HG02970 (cell line): ENCODE measurements around the gene ATG7.

ENCODE experiments used
- ATAC-seq: cut with Tn5 transposase; IDR thresholded peaks from one replicate; pipeline ENCODE4 v1.9.1; 2021; ENCODE audit warnings: mild to moderate bottlenecking, moderate library complexity, moderate number of reproducible peaks; ENCODE audit not compliant: unreplicated experiment, low FRiP score

ATG7 gene

GRCh38 chr3:11574981-11575669 is 302.9 kb downstream of the ATG7 start:
- no peak for ATAC-seq

- no peak for ATAC-seq
Measured at GRCh38 chr3:11575677-11576076, 303.5 kb downstream of the ATG7 start.

- ATAC-seq = no peak
Measured at GRCh38 chr3:11576453-11576852, 304.3 kb downstream of the ATG7 start.

GRCh38 chr3:11578169-11578568 is 306.0 kb downstream of the ATG7 start:
- no peak for ATAC-seq

GRCh38 chr3:11580645-11581044 is 308.4 kb downstream of the ATG7 start:
- no peak for ATAC-seq

- no peak for ATAC-seq
Measured at GRCh38 chr3:11581237-11582190, 309.3 kb downstream of the ATG7 start.

- no peak for ATAC-seq
Measured at GRCh38 chr3:11582191-11582968, 310.2 kb downstream of the ATG7 start.

GRCh38 chr3:11583235-11583634 is 311.0 kb downstream of the ATG7 start:
- no peak for ATAC-seq

- ATAC-seq = no peak
Measured at GRCh38 chr3:11583638-11584046, 311.4 kb downstream of the ATG7 start.

GRCh38 chr3:11584570-11584969 is 312.4 kb downstream of the ATG7 start:
- ATAC-seq = no peak

- no peak for ATAC-seq
Measured at GRCh38 chr3:11587766-11588165, 315.6 kb downstream of the ATG7 start.

GRCh38 chr3:11588338-11588737 is 316.1 kb downstream of the ATG7 start:
- no peak for ATAC-seq

- ATAC-seq = no peak
Measured at GRCh38 chr3:11588755-11589154, 316.6 kb downstream of the ATG7 start.

GRCh38 chr3:11589706-11590105 is 317.5 kb downstream of the ATG7 start:
- no peak for ATAC-seq

GRCh38 chr3:11591002-11591355 is 318.8 kb downstream of the ATG7 start:
- no peak for ATAC-seq

- ATAC-seq = no peak
Measured at GRCh38 chr3:11591391-11592282, 319.4 kb downstream of the ATG7 start.

- ATAC-seq = no peak
Measured at GRCh38 chr3:11592445-11593298, 320.5 kb downstream of the ATG7 start.

- ATAC-seq = no peak
Measured at GRCh38 chr3:11593318-11594034, 321.3 kb downstream of the ATG7 start.
